ENCODE data around the gene MYO1A.
A peak's percentile ranks its signal among the peaks of the same experiment; 100 is the strongest.
"Not testable (repeated sequence)": the region's sequence is repeated elsewhere in the genome, so short reads cannot be mapped to it uniquely, and the experiment has no call there.

The MYO1A gene

DNA sequence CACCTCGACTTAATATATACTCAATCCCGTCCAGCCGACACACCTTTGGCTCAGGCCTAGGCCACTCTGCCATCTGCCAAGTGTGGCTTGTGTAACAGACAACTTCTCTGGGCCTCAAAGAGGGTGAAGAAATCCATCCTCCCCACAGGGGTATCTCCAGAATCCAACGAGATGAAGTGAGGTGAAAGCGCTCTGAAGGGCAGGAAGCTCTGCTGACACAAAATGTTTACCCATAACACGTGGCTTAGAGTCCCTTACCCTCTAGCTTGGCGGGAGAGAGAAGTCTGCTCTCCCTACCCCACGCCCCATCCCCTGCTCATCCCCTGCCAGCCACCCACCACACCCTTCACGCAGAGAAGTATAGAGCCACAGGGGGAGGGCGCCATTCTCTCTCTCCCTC is 56.6 kb downstream of the MYO1A start:
- no peak for DNase-seq (ENCODE audit: low read depth)

DNA sequence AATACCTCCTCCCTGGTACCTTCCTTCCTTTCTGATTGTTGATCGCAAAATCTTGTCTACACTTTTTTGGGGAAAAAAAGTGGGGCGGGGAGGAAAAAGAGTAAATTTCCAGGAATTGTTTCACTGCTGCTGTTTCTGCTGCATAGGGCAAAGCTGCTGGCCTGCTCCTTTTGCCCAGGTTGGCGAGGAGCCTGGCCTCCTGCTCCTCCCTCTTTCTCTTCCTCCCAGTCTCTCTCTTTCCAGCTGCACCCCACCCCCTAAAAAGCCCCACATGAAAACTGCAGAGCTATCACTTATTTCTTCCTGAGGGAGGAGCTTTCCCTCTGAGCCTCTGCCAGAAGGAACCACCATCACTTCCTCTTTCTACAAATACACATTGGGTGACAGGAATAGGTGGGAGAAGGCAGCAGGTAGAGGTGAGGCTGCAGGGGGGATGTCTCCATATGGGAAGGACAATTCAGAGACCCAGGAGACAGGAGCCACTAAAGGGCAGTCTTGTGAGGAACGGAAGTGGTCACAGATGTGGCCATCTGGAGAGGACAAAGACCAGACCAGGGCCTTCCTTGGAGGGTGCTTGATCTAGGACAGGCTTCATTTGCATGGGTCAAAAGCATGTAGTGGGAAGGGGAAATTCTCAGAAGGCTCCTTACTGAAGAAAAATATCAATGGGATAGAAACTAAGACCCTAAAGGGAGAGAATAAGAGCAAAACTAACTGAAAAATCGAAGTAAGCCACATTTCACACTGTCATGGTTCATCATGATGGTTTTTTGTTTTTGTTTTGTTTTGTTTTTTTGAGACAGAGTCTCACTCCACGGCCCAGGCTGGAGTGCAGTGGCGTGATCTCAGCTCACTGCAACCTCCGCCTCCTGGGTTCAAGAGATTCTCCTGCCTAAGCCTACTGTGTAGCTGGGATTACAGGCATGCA is 58.3 kb downstream of the MYO1A start:
- DNase-seq (ENCODE audit: low read depth) = no peak

DNA sequence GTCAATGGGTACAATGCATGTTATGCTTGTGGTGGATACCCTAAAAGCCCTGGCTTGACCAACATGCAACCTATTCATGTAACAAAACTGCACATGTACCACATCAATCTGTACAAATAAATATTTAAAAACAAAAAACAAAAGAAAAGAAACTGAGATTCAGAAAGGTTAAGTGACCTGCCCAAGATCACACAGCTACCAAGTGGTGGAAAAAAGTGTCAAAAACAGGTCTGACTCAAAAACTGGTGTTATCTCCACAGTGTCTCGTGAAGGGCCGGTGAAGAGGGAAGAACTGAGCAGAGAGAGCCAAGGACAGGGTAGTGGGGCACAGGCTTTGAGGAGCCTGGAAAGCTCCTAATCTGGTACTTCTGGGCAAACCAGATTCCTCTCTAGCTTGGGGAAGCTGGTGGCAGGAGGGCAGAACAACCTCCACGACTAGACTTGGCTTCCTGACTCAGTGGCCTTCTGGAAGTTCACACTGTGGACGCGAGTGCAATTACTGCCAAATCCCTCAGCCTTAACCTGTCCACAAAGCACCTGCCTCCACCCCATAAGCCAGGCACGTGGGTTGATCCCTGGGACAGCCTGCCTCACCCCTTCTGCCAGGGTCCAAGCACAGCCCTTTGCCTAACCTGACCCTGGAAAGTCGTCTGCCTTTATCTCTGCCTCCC is 59.1 kb downstream of the MYO1A start:
- no peak for DNase-seq (ENCODE audit: low read depth)

DNA sequence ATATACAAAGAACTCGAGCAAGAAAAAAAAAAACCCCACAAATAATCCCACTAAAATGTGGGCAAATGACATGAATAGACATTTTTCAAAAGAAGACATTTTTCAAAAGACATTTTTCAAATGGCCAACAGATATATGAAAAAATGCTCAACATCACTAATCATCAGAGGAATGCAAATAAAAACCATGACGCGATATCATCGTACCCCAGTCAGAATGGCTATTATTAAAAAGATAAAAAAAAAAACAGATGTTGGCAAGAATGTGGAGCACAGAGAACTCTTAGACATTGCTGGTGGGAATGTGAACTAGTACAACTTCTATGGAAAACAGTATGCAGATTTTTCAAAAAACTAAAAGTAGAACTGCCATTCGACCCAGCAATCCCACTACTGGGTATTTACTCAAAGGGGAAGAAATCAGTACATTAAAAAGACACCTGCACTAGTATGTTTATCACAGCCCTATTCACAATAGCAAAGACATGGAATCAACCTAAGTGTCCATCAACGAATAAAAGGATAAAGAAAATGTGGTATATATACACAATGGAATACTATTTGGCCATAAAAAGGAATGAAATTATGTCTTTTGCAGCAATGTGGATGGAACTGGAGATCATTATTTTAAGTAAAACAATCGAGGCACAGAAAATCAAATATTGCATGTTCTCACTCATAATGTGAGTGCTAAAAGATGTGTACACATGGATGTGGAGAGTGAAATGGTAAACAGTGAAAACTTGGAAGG is 59.9 kb downstream of the MYO1A start:
- DNase-seq (ENCODE audit: low read depth) = no peak

DNA sequence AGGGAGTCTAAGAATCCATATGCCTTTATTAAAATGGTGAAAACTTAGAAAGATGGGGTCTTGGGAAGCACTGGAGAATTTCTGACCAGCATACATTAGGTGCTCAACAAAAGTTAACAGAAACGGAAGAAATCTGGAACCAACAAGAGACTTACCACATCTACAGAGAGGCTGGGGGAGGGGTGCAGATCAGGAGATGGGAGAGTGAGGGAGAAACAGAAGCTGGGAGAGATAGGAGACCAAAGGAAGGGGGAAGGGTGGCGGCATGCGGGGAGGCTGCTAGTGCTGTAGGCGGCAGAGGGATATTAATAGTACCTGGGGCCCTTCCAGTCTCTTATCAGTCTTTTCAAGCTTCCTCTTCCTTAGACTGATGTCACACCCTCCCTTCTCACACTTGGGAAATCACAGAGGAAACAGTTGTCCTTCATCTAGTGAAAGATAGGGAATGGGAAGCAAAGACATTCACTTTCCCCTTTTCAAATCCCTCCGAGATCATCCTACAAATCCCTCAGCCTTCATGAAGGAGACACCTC is 61.7 kb downstream of the MYO1A start:
- no peak for DNase-seq (ENCODE audit: low read depth)

DNA sequence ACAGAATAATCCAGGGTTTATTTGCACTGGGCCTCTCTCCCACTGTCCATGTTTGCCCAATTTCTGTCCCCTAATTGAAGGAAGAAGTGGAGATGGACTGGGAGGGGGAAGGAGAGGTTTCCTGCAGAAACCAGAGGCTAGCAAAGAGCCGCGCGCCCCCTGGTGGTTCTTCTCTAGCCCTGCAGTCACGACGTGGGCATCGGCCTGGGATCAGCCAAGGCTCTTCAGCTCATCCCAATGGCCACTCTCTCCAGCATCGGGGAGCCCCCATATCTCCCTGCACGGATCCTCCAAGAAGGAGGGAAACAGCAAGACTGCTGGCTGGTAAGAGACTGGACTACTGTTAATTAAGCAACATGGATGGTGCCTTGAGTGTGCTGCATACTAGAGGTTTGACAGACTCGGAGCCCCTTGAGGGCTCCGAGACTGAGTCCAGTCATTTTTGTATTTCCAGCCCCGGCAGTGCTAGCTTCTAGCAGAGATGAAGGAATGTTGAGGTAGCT is 62.3 kb downstream of the MYO1A start:
- DNase-seq (ENCODE audit: low read depth) = peak; percentile 60

DNA sequence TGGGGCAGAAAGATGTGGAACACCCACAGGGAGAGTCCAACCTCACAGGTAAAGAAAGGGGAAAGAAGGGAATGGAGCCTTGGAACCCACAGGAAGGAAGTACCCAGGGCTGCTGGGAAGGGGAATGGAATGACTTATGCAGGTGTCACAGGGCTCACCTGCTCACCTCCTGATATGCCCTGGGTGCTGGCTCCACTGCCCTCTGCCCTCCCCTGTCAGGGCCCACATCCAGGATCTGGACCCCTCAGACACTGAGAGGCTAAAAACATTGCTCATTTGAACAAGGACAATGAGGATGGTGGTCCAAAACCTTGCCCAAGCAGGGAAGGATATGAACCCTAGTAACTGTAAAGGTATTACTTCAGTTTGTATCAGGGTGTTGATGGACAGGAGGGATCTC is 62.9 kb downstream of the MYO1A start:
- DNase-seq (ENCODE audit: low read depth) = no peak

DNA sequence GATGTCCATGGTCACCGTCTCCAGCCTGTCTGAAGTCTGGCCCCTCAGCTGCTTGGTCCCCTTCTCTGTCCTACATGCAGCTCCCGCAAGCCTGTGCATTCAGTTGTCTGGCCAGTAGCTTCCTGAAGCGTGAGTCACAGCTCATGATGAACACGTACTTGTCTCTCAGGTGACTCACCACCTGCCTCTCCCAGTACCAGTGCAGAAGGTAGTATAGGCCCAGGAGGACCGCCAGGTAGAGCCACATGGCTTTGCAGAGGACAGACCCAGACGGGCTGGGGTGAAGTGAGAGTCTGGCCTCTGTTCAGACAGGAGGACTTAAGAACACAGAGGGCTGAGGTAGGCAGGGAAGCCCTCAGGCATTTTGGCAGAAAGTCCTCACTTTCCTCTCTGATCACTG is 64.2 kb downstream of the MYO1A start:
- not testable (repeated sequence) for DNase-seq (ENCODE audit: low read depth)

DNA sequence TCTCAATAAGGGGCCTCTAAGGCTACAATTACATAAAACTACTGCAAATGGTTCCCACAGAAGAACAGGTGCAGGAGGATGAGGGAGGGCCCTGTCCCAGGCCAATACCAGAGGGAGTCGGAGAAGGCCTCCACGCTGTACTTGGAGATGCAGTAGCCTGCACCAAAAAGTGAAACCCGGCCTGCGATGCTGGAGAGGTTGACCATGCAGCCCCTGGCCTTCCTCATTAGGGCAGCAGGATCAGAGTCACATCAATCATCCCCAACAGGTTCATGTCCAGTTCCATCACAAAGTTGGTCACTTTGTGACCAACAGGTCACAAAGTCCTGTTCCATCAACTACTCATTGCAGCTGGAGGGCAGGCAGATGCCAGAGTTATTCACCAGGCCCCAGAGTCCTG is 66.5 kb downstream of the MYO1A start:
- no peak for DNase-seq (ENCODE audit: low read depth)

DNA sequence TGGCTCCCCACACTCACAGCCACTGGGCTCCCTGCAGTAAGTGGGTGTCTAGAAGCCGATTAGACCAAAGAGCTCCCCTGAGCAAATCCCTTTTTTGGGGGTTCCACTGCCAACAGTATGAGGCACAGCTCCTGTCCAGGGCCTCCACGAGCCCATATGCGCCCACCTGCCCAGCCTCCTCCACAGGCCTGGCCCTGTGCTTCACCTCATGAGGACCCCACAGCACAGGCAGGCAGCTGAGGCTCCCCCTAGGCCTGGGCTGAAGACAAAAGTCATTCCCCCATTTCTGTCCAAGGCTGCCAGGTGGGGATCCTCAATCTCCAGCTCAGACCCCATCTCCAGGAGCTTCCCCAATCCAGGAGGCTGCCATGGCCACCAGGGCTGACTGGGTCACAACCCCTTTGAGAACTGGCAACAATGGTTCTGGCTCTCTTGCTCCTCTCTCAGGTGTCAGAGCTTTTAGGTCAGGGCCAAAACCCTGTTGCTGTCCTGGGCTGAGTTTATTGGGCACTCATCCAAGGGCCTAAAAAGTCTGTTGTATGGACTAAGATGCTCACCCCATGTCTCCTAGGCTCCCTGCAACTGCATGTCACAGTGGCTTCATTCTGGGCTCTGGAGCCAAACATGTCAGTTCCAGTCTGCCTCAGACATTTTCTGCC is 67.2 kb downstream of the MYO1A start:
- DNase-seq (ENCODE audit: low read depth) = not testable (repeated sequence)

DNA sequence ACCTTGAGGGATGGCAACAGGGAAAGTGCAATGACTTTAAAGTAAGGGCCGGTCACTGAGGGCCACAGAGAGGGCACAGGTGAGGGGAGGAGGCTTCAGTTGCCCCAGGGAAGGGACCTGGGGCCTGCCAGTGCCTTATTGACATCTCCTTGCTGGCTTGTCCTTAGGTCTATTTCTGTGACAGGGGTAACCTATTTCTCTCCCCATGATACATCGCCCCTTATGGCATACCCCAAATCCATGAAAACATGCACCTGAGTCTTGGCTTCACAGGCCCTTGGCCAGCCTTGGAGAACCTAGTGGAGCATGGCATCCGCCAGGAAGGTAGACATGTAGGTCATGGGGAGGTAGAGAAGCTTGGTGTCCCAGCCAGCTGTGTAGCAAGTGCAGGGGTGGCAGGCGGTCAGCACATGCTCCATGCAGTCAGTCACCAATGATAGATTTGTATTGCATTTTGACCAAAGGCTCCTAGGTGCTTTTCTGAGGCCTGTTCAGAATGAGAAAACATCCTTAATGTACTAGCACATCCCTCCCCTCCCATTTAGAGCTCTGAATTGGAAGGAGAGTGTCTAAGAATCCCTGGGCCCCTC is 68.9 kb downstream of the MYO1A start:
- no peak for DNase-seq (ENCODE audit: low read depth)

DNA sequence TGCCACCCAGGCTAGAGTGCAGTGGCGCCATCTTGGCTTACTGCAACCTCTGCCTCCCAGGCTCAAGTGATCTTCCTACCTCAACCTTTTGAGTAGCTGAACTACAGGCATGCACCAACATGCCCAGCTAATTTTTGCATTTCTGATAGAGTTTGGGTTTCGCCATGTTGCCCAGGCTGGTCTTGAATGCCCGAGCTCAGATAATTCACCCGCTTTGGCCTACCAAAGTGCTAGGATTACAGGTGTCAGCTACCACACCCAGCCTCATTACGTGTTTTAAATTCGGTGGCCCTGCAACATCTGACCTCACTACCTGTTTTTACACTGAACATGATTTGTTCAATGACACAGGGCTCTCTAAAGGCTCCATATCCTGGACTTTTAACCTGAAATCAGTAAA is 69.7 kb downstream of the MYO1A start:
- DNase-seq (ENCODE audit: low read depth) = no peak

DNA sequence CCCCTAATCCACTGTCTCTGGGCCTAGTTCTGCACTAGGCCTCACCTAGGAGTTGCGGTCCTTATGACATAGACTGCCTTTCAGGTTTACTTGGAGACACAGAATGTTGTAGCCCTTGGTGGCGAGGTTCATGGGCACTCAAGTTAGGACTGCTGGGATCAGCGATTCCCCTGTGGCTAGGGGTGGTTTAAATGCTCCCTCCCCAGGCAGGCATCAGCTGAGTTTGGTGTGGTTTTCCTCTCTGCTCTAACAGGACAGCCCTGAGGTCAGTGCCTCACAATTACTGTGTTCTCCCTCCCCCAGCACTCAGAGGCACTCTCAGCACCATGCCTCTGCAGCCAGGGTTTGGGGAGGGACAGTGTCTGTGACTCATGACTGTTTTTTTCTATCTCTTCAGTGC is 70.3 kb downstream of the MYO1A start:
- no peak for DNase-seq (ENCODE audit: low read depth)

All from T follicular helper cell (primary cell).